Caco-2 (cell line): ENCODE measurements around the gene LSM10. TPM values are rescaled to one million over a fixed set of nuclear protein-coding genes. Genes with fewer than 3 reads are reported as not detected.

Source experiments
- BruUV-seq: library from RNA; stranded (reverse); fragments of 400-500 nt; replicated peaks from 2 replicates; lab custom pipeline; 2021; lab: Mats Ljungman, UMichigan
- CTCF ChIA-PET: fragments of 300-600 bp; sonication (Branson Sonifier 250); formaldehyde crosslinking; loops from one replicate; lab custom pipeline; 2022; ENCODE audit warnings: antibody characterized with exemption; lab: Charles Lee
- POLR2A ChIA-PET: fragments of 300-600 bp; sonication (Branson Sonifier 250); formaldehyde crosslinking; loops from one replicate; lab custom pipeline; 2022; ENCODE audit warnings: antibody characterized with exemption; lab: Charles Lee
- DNase-seq, 2 experiments: peaks; one replicate each; pipeline versions ENCODE4 v3.0.0 to v3.0.0-alpha.2; 2020 to 2022
- H3K27me3 ChIP-seq: replicated peaks from 2 replicates; pipeline ENCODE4 v1.6.0; 2011; ENCODE audit warnings: low read length; ENCODE audit not compliant: control insufficient read depth, insufficient read depth
- H3K36me3 ChIP-seq: 2 replicates; pipeline ENCODE4 v1.5.1; 2011; ENCODE audit warnings: low read length; ENCODE audit not compliant: control insufficient read depth, insufficient read depth
- H3K4me1 ChIP-seq: fragments of 250-450 bp; sonication (Bioruptor Pico); 2 replicates; pipeline ENCODE4 v1.5.1; 2020; ENCODE audit warnings: mild to moderate bottlenecking
- H3K4me3 ChIP-seq: 2 replicates; pipeline ENCODE4 v1.5.1; 2011; ENCODE audit warnings: low read depth, mild to moderate bottlenecking, control low read depth, low read length
- H3K9me3 ChIP-seq: fragments of 250-450 bp; sonication (Bioruptor Pico); 2 replicates; pipeline ENCODE4 v1.5.1; 2020; ENCODE audit warnings: mild to moderate bottlenecking, moderate library complexity
- H3K27ac Mint-ChIP-seq: one replicate; pipeline ENCODE4 v1.8.0; 2022; ENCODE audit warnings: mixed read lengths; ENCODE audit not compliant: unreplicated experiment
- H3K27me3 Mint-ChIP-seq: one replicate; pipeline ENCODE4 v1.8.0; 2022; ENCODE audit warnings: mixed read lengths; ENCODE audit not compliant: insufficient read depth, unreplicated experiment
- H3K36me3 Mint-ChIP-seq: one replicate; pipeline ENCODE4 v1.8.0; 2022; ENCODE audit warnings: mild to moderate bottlenecking, mixed read lengths; ENCODE audit not compliant: insufficient read depth, unreplicated experiment
- H3K4me1 Mint-ChIP-seq: one replicate; pipeline ENCODE4 v1.8.0; 2022; ENCODE audit warnings: low read depth, mixed read lengths; ENCODE audit not compliant: unreplicated experiment
- H3K4me3 Mint-ChIP-seq: one replicate; pipeline ENCODE4 v1.8.0; 2022; ENCODE audit warnings: mild to moderate bottlenecking, moderate library complexity, mixed read lengths; ENCODE audit not compliant: unreplicated experiment
- H3K9me3 Mint-ChIP-seq: one replicate; pipeline ENCODE4 v1.8.0; 2022; ENCODE audit warnings: mixed read lengths; ENCODE audit not compliant: unreplicated experiment
- CTCF ChIP-seq, 2 experiments: fragments of 200-600 bp in 1 of 2; IDR thresholded peaks; 1 replicate in 1 of 2; 2 replicates in 1 of 2; pipeline versions ENCODE4 v1.5.1 to v1.8.0; 2011 to 2022; ENCODE audit warnings: antibody characterized with exemption in 1 of 2, control low read depth in 1 of 2, inconsistent platforms in 1 of 2, low read depth in 1 of 2, low read length in 1 of 2, mild to moderate bottlenecking in 1 of 2, moderate library complexity in 1 of 2; ENCODE audit not compliant: insufficient read depth in 1 of 2, severe bottlenecking in 1 of 2, unreplicated experiment in 1 of 2
- intact Hi-C: fragments of 100-400 bp; cut with micrococcal nuclease; formaldehyde crosslinking; loops from one replicate; pipeline ENCODE4 v1.10.0; 2022; ENCODE audit not compliant: unreplicated experiment
- total RNA-seq: library from RNA; stranded (reverse); gene quantifications from 2 replicates; pipeline ENCODE4 v1.2.3, GENCODE V29; 2022

The LSM10 gene
- total RNA-seq, 1 experiment from 2014 or later, result 20.7 TPM

- H3K4me1 Mint-ChIP-seq, result peaks cover 7% of the 10 kb centered on the region
- no peak overlapping the region for H3K4me3 Mint-ChIP-seq
- BruUV-seq, result no TSS peak
- H3K27me3 Mint-ChIP-seq, result peaks cover 2% of the 10 kb centered on the region
- intact Hi-C loops, result no loop called here
- CTCF ChIA-PET, result no interaction called here
- DNase-seq, result no peak
- TF ChIP-seq CTCF (IDR thresholded peaks at IDR 0.05; ENCODE audit: insufficient read depth in 1 of 2, low read depth in 1 of 2, low read length in 1 of 2, severe bottlenecking in 1 of 2, unreplicated experiment in 1 of 2), result no peak
- POLR2A ChIA-PET, result no interaction called here
- H3K36me3 Mint-ChIP-seq, result peaks cover 8% of the 10 kb centered on the region
- H3K4me3 ChIP-seq, result no peak overlapping the region
- no peaks in the 10 kb centered on the region for H3K4me1 ChIP-seq
- no peaks in the 10 kb centered on the region for H3K27me3 ChIP-seq
- no peak overlapping the region for H3K27ac Mint-ChIP-seq
- H3K9me3 Mint-ChIP-seq, result no peaks in the 10 kb centered on the region
- no peaks in the 10 kb centered on the region for H3K36me3 ChIP-seq
- no peaks in the 10 kb centered on the region for H3K9me3 ChIP-seq
These were observed 4.8 kb upstream of the LSM10 start for GRCh38 chr1:36402504-36402890.

- Mint-ChIP-seq H3K27ac (no peak overlapping the region), H3K27me3 (peaks cover 2% of the 10 kb centered on the region), H3K9me3 (no peaks in the 10 kb centered on the region), H3K4me3 (no peak overlapping the region), H3K36me3 (peaks cover 9% of the 10 kb centered on the region), H3K4me1 (peaks cover 7% of the 10 kb centered on the region)
- no peak for DNase-seq
- no peaks in the 10 kb centered on the region for H3K4me1 ChIP-seq
- intact Hi-C loops, result no loop called here
- BruUV-seq, result no TSS peak
- CTCF ChIA-PET, result no interaction called here
- H3K27me3 ChIP-seq, result no peaks in the 10 kb centered on the region
- no peak for TF ChIP-seq CTCF (IDR thresholded peaks at IDR 0.05; ENCODE audit: insufficient read depth in 1 of 2, low read depth in 1 of 2, low read length in 1 of 2, severe bottlenecking in 1 of 2, unreplicated experiment in 1 of 2)
- POLR2A ChIA-PET, result no interaction called here
- H3K9me3 ChIP-seq, result no peaks in the 10 kb centered on the region
- H3K36me3 ChIP-seq, result no peaks in the 10 kb centered on the region
- no peak overlapping the region for H3K4me3 ChIP-seq
These were observed 4.1 kb upstream of the LSM10 start for GRCh38 chr1:36401602-36402503.

- Histone ChIP-seq H3K4me1 (no peaks in the 10 kb centered on the region), H3K36me3 (no peaks in the 10 kb centered on the region), H3K27me3 (no peaks in the 10 kb centered on the region), H3K4me3 (no peak overlapping the region), H3K9me3 (no peaks in the 10 kb centered on the region)
- no TSS peak for BruUV-seq
- Mint-ChIP-seq H3K27me3 (peaks cover 2% of the 10 kb centered on the region), H3K4me3 (no peak overlapping the region), H3K9me3 (no peaks in the 10 kb centered on the region), H3K36me3 (peaks cover 9% of the 10 kb centered on the region), H3K27ac (no peak overlapping the region), H3K4me1 (peaks cover 7% of the 10 kb centered on the region)
- TF ChIP-seq CTCF (IDR thresholded peaks at IDR 0.05; ENCODE audit: insufficient read depth in 1 of 2, low read depth in 1 of 2, low read length in 1 of 2, severe bottlenecking in 1 of 2, unreplicated experiment in 1 of 2), result no peak
- POLR2A ChIA-PET, result interaction anchor here (0.6 kb wide), 1 partner anchor 14 kb away, joined by 3 read pairs; no protein-coding TSS in a partner anchor
- CTCF ChIA-PET, result interaction anchor here (0.6 kb wide), 2 partner anchors 159 to 307 kb away, joined by 5 to 6 read pairs; no protein-coding TSS in a partner anchor
- intact Hi-C loops, result no loop called here
- no peak for DNase-seq
These were observed 3.3 kb upstream of the LSM10 start for GRCh38 chr1:36400825-36401601.
